Measurements from ENCODE around the gene SELL. TPM values are rescaled to one million over a fixed set of nuclear protein-coding genes. Genes with fewer than 3 reads are reported as not detected.

The SELL gene
- polyA plus RNA-seq, 1 experiment = 0.05 TPM

DNA sequence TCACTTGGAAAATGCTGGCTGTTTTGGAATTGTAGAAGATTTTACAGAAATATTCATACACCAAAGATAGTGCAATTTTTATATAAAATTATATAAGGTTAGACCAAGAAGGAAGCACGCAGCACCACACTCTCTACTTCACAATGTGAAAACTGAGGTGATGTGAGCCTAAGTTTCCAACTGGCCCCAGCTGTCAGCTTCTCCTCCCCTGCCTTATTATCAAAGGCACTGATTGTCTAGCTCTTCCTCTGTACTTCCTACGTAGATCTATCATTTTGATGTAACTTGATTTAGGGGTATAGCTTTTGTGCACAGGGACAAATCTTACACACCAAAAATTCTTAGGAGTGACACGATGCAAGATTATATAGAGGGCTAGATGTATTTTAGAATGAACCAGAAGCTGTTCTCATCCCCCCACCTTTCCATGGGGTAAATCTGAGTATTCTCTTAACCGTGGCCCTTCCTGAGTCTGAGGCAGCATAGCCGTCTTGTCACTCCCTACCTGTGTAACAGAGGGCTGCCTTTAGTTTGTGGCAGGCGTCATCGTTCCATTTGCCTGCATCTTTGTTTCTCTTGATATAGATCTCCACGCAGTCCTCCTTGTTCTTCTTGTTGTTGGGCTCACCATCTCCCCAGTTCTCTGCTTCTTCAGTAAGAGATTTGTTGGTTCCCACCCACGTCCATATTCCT is 3.4 kb downstream of the SELL start:
- no peak overlapping the region for H3K4me3 ChIP-seq (ENCODE audit: low read depth, low read length)
- ChIA-PET POLR2A (no interaction called here), CTCF (no interaction called here)
- DNase-seq (ENCODE audit: low read depth) = no peak
- TF ChIP-seq, protein P1, sequence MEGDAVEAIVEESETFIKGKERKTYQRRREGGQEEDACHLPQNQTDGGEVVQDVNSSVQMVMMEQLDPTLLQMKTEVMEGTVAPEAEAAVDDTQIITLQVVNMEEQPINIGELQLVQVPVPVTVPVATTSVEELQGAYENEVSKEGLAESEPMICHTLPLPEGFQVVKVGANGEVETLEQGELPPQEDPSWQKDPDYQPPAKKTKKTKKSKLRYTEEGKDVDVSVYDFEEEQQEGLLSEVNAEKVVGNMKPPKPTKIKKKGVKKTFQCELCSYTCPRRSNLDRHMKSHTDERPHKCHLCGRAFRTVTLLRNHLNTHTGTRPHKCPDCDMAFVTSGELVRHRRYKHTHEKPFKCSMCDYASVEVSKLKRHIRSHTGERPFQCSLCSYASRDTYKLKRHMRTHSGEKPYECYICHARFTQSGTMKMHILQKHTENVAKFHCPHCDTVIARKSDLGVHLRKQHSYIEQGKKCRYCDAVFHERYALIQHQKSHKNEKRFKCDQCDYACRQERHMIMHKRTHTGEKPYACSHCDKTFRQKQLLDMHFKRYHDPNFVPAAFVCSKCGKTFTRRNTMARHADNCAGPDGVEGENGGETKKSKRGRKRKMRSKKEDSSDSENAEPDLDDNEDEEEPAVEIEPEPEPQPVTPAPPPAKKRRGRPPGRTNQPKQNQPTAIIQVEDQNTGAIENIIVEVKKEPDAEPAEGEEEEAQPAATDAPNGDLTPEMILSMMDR (IDR thresholded peaks at IDR 0.05; ENCODE audit: insufficient read depth, low read depth, low read length) = no peak
- H3K36me3 ChIP-seq (ENCODE audit: control insufficient read depth, insufficient read depth, low read length) = no peaks in the 10 kb centered on the region
- no peaks in the 10 kb centered on the region for H3K27me3 ChIP-seq (ENCODE audit: control insufficient read depth, insufficient read depth, low read length)

DNA sequence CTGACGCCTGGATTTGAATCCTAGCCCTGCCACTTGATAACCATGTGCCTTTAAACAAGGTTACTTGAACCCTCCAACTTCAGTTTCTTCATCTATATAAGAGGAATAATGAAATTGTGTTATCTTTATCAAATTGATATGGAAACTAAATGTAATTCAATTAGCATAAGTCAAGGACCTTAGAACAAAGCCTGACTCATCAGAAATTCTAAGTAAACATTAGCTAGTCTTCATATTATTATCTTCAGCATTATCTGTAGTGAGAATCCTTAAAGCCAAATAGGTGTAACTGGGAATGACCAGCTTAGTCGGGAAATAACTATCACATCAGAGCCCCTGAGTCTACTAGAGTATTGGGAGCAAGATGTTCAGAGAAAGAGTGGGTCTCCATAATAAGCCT is 6.6 kb downstream of the SELL start:
- CTCF ChIA-PET = interaction anchor here (0.9 kb wide), 1 partner anchor 13 kb away, joined by 3 read pairs; no protein-coding TSS in a partner anchor
- POLR2A ChIA-PET = no interaction called here
- DNase-seq (ENCODE audit: low read depth) = no peak

DNA sequence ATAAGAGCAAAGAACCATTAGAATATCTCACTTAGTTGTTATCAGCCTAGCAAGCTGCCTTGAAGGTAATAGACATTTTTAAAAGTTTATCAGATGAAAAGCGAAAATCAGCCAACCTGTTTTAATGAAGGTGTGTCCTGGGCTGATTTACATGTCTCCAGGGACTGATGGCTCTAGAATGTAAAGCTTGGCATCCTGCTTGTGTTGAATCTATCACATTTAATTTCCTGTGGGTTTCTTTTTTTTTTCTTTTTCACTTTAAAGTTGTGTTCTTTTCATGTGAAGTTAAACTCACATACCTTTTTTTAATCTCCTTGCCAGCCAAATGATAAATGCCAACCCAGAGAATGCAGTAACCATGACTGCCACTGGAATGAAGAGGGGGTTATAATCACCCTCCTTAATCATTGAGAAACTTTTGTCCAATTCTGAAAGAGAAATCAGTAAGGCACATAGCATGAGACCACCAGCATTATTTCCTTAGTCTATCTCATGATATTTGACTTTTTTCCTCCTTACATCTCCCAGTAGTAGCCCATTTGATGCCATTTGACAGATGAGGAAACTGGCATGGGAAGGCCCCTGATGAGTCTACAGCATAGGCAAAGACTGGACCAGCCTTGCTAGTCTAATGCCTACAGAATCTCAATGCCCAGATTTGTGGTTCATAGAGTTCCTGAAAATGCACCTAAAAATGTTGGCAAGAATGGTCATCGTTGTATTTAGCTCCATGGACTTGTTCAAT is 10.0 kb downstream of the SELL start:
- Histone ChIP-seq H3K36me3 (ENCODE audit: control insufficient read depth, insufficient read depth, low read length) (no peaks in the 10 kb centered on the region), H3K27me3 (ENCODE audit: control insufficient read depth, insufficient read depth, low read length) (no peaks in the 10 kb centered on the region), H3K4me3 (ENCODE audit: low read depth, low read length) (no peak overlapping the region)
- TF ChIP-seq, protein P1 (IDR thresholded peaks at IDR 0.05; ENCODE audit: insufficient read depth, low read depth, low read length) = no peak
- ChIA-PET CTCF (interaction anchor here (0.5 to 1.4 kb wide), 3 partner anchors 11 to 21 kb away, joined by 3 to 6 read pairs (median 4); no protein-coding TSS in a partner anchor), POLR2A (no interaction called here)
- no peak for DNase-seq (ENCODE audit: low read depth)

More for the DNA sequence above, 6.6 kb downstream of the SELL start:
- H3K36me3 ChIP-seq (ENCODE audit: control insufficient read depth, insufficient read depth, low read length) = no peaks in the 10 kb centered on the region
- H3K4me3 ChIP-seq (ENCODE audit: low read depth, low read length) = no peak overlapping the region
- TF ChIP-seq, protein P1 (IDR thresholded peaks at IDR 0.05; ENCODE audit: insufficient read depth, low read depth, low read length) = no peak
- H3K27me3 ChIP-seq (ENCODE audit: control insufficient read depth, insufficient read depth, low read length) = no peaks in the 10 kb centered on the region

DNA sequence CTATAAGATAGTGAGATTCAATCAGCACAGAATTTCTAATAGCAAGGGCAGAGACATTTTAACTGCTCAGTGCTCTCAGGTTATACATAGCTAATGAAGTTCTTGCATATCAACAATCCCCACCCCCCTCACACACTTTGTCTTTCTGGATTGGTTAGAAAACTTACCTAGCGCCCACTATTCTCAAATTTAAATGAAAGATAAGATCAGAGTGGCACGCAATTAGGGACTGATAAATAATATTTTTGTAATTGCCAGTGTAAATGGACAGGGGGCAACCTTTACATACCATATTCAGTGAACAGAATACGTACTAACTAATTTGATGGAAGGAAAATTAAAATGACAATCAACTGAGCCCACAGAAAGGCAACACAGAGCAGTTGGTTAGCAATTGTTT is 11.7 kb downstream of the SELL start:
- no peak for DNase-seq (ENCODE audit: low read depth)
- H3K27me3 ChIP-seq (ENCODE audit: control insufficient read depth, insufficient read depth, low read length) = no peaks in the 10 kb centered on the region; the same call in 1 of the 2 replicates
- POLR2A ChIA-PET = no interaction called here
- no peak overlapping the region for H3K4me3 ChIP-seq (ENCODE audit: low read depth, low read length)
- TF ChIP-seq, protein P1 (IDR thresholded peaks at IDR 0.05; ENCODE audit: insufficient read depth, low read depth, low read length) = no peak
- CTCF ChIA-PET = interaction anchor here (1.1 kb wide), 1 partner anchor 12 kb away, joined by 4 read pairs; no protein-coding TSS in a partner anchor
- H3K36me3 ChIP-seq (ENCODE audit: control insufficient read depth, insufficient read depth, low read length) = no peaks in the 10 kb centered on the region

DNA sequence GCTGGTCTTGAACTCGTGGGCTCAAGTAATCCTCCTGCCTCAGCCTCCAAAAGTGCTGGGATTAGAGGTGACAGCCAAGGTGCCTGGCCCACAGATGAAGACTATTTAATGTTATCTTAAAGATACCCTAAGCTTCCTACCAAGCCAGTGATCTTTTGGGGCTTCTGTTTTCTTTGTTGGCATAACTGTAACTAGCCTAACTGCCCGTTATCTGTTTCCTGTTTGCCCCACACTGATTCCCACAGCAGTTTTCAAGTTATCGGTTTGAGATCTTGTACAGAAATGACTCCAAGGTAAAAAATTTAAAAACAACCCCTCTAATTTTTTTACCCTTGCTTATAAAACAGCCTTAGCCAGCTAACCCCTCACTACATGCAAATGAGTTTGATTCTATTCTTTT is 12.4 kb downstream of the SELL start:
- no peaks in the 10 kb centered on the region for H3K36me3 ChIP-seq (ENCODE audit: control insufficient read depth, insufficient read depth, low read length)
- POLR2A ChIA-PET = no interaction called here
- CTCF ChIA-PET = interaction anchor here (1.1 kb wide), 1 partner anchor 13 kb away, joined by 4 read pairs; no protein-coding TSS in a partner anchor
- TF ChIP-seq, protein P1 (IDR thresholded peaks at IDR 0.05; ENCODE audit: insufficient read depth, low read depth, low read length) = no peak
- no peaks in the 10 kb centered on the region; the same call in 1 of the 2 replicates for H3K27me3 ChIP-seq (ENCODE audit: control insufficient read depth, insufficient read depth, low read length)
- DNase-seq (ENCODE audit: low read depth) = no peak
- no peak overlapping the region for H3K4me3 ChIP-seq (ENCODE audit: low read depth, low read length)

Measured in BJ (cell line).